NCI-H748 treated with DMSO at 0.1 percent for 48 hours (cell line): Measurements from ENCODE around the gene MCC.

Experiments
- DNase-seq: peaks from one replicate; lab custom pipeline; 2025; lab: John Stamatoyannopoulos, UW

Gene MCC

GRCh38 chr5:113202287-113202686 is 286.0 kb downstream of the MCC start:
- DNase-seq, result no peak

DNA sequence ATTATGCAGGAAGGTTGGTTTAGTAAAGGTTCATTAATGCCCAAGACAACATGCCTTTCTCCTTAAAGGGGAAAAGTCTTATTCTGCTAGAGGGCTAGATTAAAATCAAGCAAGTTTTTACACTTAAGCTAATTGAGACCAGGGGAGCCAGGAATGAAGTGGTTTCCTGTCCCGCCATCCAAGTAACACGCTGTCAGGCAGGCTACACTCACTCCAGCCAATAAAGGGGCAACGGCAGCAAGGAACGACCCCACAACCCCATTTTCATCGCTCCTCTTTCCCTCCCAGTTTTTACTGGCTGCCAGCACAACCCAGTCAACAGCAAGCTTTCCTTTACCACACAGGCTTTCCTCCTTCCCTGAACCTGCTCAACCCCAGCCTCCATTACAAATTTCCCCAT is 286.5 kb downstream of the MCC start:
- DNase-seq, result no peak

DNA sequence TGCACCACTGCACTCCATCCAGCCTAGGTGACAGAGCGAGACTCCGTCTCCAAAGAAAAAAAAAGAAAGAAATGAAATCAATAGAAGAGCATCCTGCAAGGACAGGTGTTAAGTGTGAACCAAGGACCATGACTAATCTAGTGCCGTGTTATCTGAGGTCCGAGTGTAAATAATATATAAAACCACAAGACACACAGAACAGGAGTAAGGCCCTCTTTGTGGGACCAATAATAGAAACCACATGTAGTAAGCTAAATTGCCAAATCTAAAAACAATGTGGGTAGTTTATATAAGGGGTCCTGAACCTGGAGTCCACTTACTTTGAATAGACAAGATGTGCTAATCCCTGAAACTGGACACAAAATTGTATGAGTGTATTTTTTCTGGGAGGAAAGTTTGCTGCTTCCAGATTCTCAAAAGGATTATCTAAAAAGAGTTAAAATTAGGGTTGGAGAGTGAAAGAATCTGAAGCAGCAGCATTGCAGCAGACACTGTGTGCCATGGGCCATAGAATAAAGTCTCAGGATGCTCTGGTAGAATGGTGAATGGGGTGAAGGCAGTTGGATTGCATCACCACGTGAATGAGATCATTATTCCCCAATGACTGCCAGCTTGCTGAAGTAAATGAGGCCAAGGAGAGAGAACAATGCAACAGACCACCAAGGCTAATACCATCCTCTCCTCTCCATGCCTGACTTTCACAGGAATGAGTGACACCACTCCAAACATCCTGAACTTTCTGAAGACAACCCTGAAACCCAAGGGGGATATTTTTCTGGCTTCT is 288.9 kb downstream of the MCC start:
- DNase-seq, result no peak

DNA sequence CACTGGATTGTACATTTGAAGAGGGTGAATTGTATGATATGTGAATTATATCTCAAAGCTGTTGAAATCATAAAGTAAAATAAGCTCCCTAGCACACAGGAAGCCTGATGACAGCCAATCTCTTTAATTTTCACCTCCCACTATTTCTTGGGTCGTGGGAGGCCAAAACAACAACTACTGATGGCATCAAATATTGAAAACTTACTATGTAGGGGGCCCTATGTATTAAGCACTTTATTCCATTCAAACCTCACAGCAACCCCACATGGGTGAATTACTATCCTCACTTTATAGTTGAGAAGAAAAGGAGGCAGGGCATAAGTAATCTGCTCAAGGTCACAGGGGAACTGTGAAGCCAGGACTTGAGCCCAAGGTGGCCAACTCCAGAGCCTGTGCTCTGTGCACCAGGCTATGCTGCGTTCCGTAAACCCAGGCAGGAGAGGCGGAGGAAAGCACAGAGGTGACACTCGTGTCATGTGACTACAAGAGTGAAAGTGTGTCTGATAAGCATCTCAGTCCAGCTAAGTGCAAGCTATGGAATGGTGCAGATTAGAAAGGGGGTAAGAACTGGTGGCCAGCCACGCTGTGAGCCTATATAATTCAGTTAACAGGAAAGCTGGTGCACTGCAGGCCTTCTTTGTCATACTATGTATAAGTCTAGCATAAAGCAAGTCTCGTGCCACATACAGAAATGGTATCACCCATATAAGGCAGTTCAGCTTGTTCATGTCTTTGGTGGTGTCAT is 290.6 kb downstream of the MCC start:
- DNase-seq, result no peak

DNA sequence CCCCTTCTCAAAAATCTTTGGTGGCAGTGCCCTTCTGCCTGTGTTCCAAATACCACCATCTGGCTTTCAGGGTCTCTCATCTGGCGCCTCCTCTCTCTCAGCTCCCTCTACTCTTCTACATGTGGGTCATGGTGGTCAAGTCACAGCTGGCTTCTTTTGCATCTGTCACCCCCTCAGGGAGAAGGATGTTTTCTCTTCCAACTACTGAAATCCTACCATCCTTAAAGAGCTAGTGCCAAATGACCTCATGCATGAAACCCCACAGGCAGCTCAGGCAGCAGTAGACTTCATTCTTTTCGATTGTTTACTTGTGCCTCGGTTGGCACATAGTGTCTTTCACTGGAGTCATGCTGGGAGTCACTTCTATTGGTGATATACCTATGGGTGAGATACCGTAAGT is 292.5 kb downstream of the MCC start:
- no peak for DNase-seq

- no peak for DNase-seq
These were observed 293.0 kb downstream of the MCC start for GRCh38 chr5:113195251-113195650.

GRCh38 chr5:113194591-113194990 is 293.7 kb downstream of the MCC start:
- DNase-seq, result no peak

DNA sequence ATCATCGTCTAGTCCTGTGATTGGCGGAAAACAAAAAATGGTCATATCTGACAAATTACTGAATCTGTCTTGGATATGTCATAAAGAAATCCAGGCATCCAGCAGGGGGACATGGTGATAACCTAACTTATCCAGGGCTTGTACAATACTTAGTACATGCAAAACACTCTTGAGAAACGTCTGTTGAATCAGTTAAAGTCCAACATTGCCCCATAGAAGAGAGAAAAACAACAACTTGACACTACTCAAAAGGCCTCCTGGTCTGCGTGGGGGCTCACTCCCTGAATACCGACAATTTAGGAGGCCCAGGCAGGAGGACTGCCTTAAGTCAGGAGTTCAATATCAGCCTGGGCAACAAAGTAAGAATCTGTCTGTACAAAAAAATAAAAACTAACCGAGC is 294.1 kb downstream of the MCC start:
- no peak for DNase-seq

GRCh38 chr5:113193311-113193978 is 294.8 kb downstream of the MCC start:
- DNase-seq, result no peak

GRCh38 chr5:113192541-113192940 is 295.7 kb downstream of the MCC start:
- no peak for DNase-seq

- no peak for DNase-seq
These were observed 297.9 kb downstream of the MCC start for GRCh38 chr5:113190347-113190746.

DNA sequence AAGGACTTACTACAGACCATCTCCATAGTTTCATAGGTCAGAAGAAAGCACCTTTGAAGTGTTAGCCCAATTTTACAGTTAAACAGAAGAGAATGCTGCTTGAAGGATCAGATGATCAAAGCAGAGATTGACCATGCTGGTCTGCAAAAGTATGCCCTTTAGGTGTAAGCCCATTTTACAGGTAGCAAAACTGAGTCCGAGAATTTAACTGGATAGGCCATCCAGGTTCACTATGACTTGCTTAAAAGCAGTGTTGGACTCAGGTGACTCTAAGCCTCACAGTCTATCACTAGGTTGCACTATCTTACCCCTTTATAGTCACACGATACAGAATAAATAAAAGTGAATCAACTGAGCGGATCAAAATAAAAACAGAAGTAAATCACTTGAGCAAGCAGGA is 299.0 kb downstream of the MCC start:
- no peak for DNase-seq

GRCh38 chr5:113188436-113188835 is 299.8 kb downstream of the MCC start:
- DNase-seq, result no peak

DNA sequence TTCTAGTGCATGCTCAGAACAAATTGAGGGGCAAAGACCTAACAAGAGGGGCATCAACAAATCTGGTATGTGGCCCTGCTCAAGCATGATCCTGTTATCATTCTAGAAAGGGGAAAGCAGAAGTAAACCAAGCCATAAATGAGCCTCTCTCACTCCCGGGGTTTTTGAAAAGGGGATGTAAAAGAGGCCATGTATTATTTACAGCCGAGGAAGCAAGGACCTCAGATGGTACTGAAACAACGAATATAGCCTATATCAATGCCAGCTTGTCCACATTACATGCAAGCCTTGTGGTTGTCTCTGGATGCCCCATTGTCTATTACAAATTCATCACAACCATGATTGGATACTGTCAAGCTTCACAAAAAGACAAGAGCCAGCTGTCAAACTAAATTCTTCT is 300.3 kb downstream of the MCC start:
- DNase-seq, result no peak

GRCh38 chr5:113186061-113186460 is 302.2 kb downstream of the MCC start:
- no peak for DNase-seq

DNA sequence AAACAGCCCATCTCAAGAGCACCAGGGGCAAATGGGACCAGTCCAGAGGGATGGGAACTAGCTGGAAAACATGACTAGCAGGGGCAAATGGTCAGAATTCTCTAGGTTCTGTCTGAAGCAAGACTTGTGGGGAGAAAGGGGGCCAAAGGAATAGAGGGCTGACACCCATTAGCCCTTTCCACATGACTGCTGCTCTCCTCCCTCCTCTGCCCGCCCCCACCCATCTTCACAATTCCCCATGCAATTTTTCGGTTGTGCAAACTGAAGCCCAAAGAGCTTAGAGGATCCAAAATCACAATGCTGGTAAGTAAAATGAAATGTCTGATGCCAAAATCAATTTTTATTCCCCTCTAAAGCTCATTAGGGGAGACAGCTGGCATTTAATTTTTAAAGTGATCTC is 304.6 kb downstream of the MCC start:
- DNase-seq, result no peak

GRCh38 chr5:113182658-113183344 is 305.5 kb downstream of the MCC start:
- no peak for DNase-seq

- no peak for DNase-seq
These were observed 306.3 kb downstream of the MCC start for GRCh38 chr5:113181853-113182490.

GRCh38 chr5:113181409-113181808 is 306.8 kb downstream of the MCC start:
- no peak for DNase-seq

GRCh38 chr5:113179156-113179555 is 309.1 kb downstream of the MCC start:
- DNase-seq, result no peak

DNA sequence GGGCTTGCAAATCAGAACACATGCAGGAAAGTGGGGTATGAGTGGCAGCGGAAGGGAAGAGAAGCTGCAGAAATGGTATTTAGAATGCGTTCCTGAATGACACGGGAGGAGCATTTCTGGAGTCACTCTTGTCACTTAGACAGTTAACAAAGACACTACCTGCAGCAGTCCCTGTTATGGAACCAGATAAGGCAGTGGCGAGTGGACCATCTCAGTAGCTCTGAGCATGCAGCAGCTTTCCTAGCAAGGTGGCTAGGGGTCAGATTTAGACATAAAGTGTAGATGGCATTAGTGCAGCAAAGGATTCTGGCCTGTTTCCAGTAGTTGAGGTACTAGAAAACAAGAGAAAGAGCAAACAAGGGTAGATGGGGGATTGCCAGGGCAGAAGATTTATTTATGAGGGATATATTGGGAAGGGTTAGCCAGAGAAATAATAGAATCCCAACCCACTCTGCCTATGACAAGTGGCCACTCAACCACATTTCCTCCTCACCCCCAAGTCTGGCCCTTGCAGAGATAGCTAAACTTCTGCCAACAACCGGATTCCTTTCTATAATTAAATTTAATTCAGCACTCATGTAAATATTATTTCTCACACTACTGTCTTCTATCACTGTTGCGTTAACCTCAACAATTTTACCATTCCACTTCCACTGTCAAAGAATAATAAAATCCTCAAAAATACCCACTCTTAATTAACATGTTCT is 310.0 kb downstream of the MCC start:
- DNase-seq, result no peak
